Neural cell (in vitro differentiated cells): ENCODE data around the gene PLAAT4. TPM values are rescaled to one million over a fixed set of nuclear protein-coding genes. Genes with fewer than 3 reads are reported as not detected.

Experiments
- H2AFZ ChIP-seq: fragments of 200-600, 300-800 bp; sonication (generic), shearing (Covaris generic); 2 replicates; pipeline ENCODE4 v1.6.0; 2014; ENCODE audit warnings: low read depth, mild to moderate bottlenecking, antibody characterized with exemption, low read length, moderate library complexity
- H3F3A ChIP-seq: fragments of 200-600 bp; shearing (Covaris generic); 2 replicates; pipeline ENCODE4 v1.6.1; 2016; ENCODE audit warnings: mild to moderate bottlenecking, moderate library complexity, mixed read lengths, antibody characterized with exemption, low read length; ENCODE audit not compliant: insufficient read depth, poor library complexity, severe bottlenecking
- H3K27ac ChIP-seq: fragments of 200-600, 300-800 bp; sonication (generic), shearing (Covaris generic); 2 replicates; pipeline ENCODE4 v1.5.1; 2014; ENCODE audit warnings: mild to moderate bottlenecking, low read length, moderate library complexity
- H3K27me3 ChIP-seq: fragments of 300-800, 200-600 bp; sonication (generic), shearing (Covaris generic); 2 replicates; pipeline ENCODE4 v1.6.0; 2014; ENCODE audit warnings: mild to moderate bottlenecking, low read depth, low read length, moderate library complexity; ENCODE audit not compliant: insufficient read depth
- H3K36me3 ChIP-seq: fragments of 300-800, 200-600 bp; sonication (generic), shearing (Covaris generic); 2 replicates; pipeline ENCODE4 v1.5.1; 2014; ENCODE audit warnings: mild to moderate bottlenecking, antibody characterized with exemption, low read length, moderate library complexity; ENCODE audit not compliant: insufficient read depth
- H3K4me2 ChIP-seq: fragments of 300-800, 200-600 bp; sonication (generic), shearing (Covaris generic); 2 replicates; pipeline ENCODE4 v1.6.0; 2014; ENCODE audit warnings: mild to moderate bottlenecking, low read length
- H3K4me3 ChIP-seq: fragments of 300-800, 200-600 bp; sonication (generic), shearing (Covaris generic); 2 replicates; pipeline ENCODE4 v1.5.1; 2014; ENCODE audit warnings: mild to moderate bottlenecking, low read length, moderate library complexity
- H3K79me2 ChIP-seq: fragments of 200-600 bp; shearing (Covaris generic); replicated peaks from 2 replicates; pipeline ENCODE4 v1.6.0; 2014; ENCODE audit warnings: mild to moderate bottlenecking, low read length, moderate library complexity; ENCODE audit not compliant: insufficient read depth
- H3K9ac ChIP-seq: fragments of 300-800, 200-600 bp; sonication (generic), shearing (Covaris generic); 2 replicates; pipeline ENCODE4 v1.6.1; 2016; ENCODE audit warnings: mild to moderate bottlenecking, low read length, mixed read lengths
- H3K9me2 ChIP-seq: fragments of 200-600 bp; shearing (Covaris generic); 2 replicates; pipeline ENCODE4 v1.6.1; 2016; ENCODE audit warnings: mild to moderate bottlenecking, low read length, mixed read lengths; ENCODE audit not compliant: insufficient read depth
- H3K9me3 ChIP-seq: fragments of 200-600, 300-800 bp; sonication (generic), shearing (Covaris generic); 2 replicates; pipeline ENCODE4 v1.6.1; 2016; ENCODE audit warnings: mild to moderate bottlenecking, mixed run types, low read length, moderate library complexity, mixed read lengths
- H4K20me1 ChIP-seq: fragments of 200-600 bp; shearing (Covaris generic); 2 replicates; pipeline ENCODE4 v1.6.1; 2016; ENCODE audit warnings: mild to moderate bottlenecking, mixed run types; ENCODE audit not compliant: insufficient read depth
- CTCF ChIP-seq: fragments of 450-650 bp; IDR thresholded peaks from 2 replicates; pipeline ENCODE4 v1.5.1; 2014; ENCODE audit warnings: antibody characterized with exemption, mild to moderate bottlenecking, moderate library complexity; ENCODE audit not compliant: poor library complexity, severe bottlenecking
- EP300 ChIP-seq: fragments of 450-650 bp; conservative IDR thresholded peaks from 2 replicates; pipeline ENCODE4 v1.6.1; 2014; ENCODE audit warnings: antibody characterized with exemption, mild to moderate bottlenecking, moderate library complexity; ENCODE audit not compliant: poor library complexity, severe bottlenecking
- EZH2 ChIP-seq: fragments of 200-600, 300-800 bp; shearing (Covaris generic), sonication (generic); IDR thresholded peaks from 2 replicates; pipeline ENCODE4 v1.6.1; 2014; ENCODE audit warnings: antibody characterized with exemption, low read length, borderline replicate concordance, mild to moderate bottlenecking; ENCODE audit not compliant: insufficient read depth, poor library complexity, severe bottlenecking
- MXI1 ChIP-seq: fragments of 450-650 bp; conservative IDR thresholded peaks from 2 replicates; pipeline ENCODE4 v1.6.1; 2014; ENCODE audit warnings: antibody characterized with exemption, mild to moderate bottlenecking; ENCODE audit not compliant: poor library complexity, severe bottlenecking
- POLR2AphosphoS5 ChIP-seq: IDR thresholded peaks from 2 replicates; pipeline ENCODE4 v1.6.1; 2012
- RAD21 ChIP-seq: fragments of 450-650 bp; conservative IDR thresholded peaks from 2 replicates; pipeline ENCODE4 v1.6.1; 2014; ENCODE audit warnings: antibody characterized with exemption, mild to moderate bottlenecking, moderate library complexity
- REST ChIP-seq: IDR thresholded peaks from 2 replicates; pipeline ENCODE4 v1.6.1; 2012; ENCODE audit warnings: borderline replicate concordance
- SMC3 ChIP-seq: fragments of 450-650 bp; conservative IDR thresholded peaks from 2 replicates; pipeline ENCODE4 v1.6.1; 2014; ENCODE audit warnings: antibody characterized with exemption, mild to moderate bottlenecking, moderate library complexity; ENCODE audit not compliant: poor library complexity
- TAF1 ChIP-seq: IDR thresholded peaks from 2 replicates; pipeline ENCODE4 v1.6.1; 2012; ENCODE audit warnings: low read depth
- polyA plus RNA-seq: library from polyadenylated mRNA; depleted of rRNA; stranded (reverse); fragments of >200 nt; gene quantifications from 2 replicates; pipeline ENCODE4 v1.2.3, GENCODE V29; 2014

Gene PLAAT4
- polyA plus RNA-seq, 1 donor from 2014 or later: not detected

- H3K9me3 ChIP-seq: no peaks in the 10 kb centered on the region
- no peak for TF ChIP-seq EZH2
- no peak for TF ChIP-seq CTCF
- peak; percentile 12 for TF ChIP-seq POLR2AphosphoS5
- TF ChIP-seq SMC3: no peak
- TF ChIP-seq EP300: peak; percentile 66
- H3K36me3 ChIP-seq: no peaks in the 10 kb centered on the region
- H3F3A ChIP-seq: no peaks in the 10 kb centered on the region
- H3K27ac ChIP-seq: peak overlapping the region; percentile 72
- H4K20me1 ChIP-seq: no peaks in the 10 kb centered on the region
- H3K9ac ChIP-seq: peak overlapping the region; percentile 40
- no peaks in the 10 kb centered on the region for H3K9me2 ChIP-seq
- H2AFZ ChIP-seq: no peak overlapping the region
- H3K79me2 ChIP-seq: no peaks in the 10 kb centered on the region
- peak overlapping the region; percentile 48 for H3K4me3 ChIP-seq
- peak overlapping the region; percentile 27 for H3K4me2 ChIP-seq
- H3K27me3 ChIP-seq: no peaks in the 10 kb centered on the region
These were observed 18.2 kb downstream of the PLAAT4 start for GRCh38 chr11:63554877-63555223.

- Histone ChIP-seq H3K9me3 (no peaks in the 10 kb centered on the region), H3K36me3 (no peaks in the 10 kb centered on the region), H3K27me3 (no peaks in the 10 kb centered on the region), H3K9ac (no peak overlapping the region), H3K4me2 (no peak overlapping the region), H2AFZ (no peak overlapping the region), H4K20me1 (no peaks in the 10 kb centered on the region), H3K4me3 (no peak overlapping the region), H3K9me2 (no peaks in the 10 kb centered on the region), H3F3A (no peaks in the 10 kb centered on the region), H3K27ac (no peak overlapping the region), H3K79me2 (no peaks in the 10 kb centered on the region)
- TF ChIP-seq POLR2AphosphoS5 (no peak), RAD21 (no peak), REST (no peak), TAF1 (no peak), EP300 (no peak), MXI1 (no peak), SMC3 (no peak), EZH2 (no peak), CTCF (no peak)
These were observed 19.9 kb downstream of the PLAAT4 start for GRCh38 chr11:63556404-63557013.
